Measurements from ENCODE around the gene PLCXD3. TPM values are rescaled to one million over a fixed set of nuclear protein-coding genes. Genes with fewer than 3 reads are reported as not detected.

PLCXD3 gene
- total and polyA plus RNA-seq, 2 of the 4 experiments (the other 2 are of a cell fraction): under 0.01 to 0.02 TPM

DNA sequence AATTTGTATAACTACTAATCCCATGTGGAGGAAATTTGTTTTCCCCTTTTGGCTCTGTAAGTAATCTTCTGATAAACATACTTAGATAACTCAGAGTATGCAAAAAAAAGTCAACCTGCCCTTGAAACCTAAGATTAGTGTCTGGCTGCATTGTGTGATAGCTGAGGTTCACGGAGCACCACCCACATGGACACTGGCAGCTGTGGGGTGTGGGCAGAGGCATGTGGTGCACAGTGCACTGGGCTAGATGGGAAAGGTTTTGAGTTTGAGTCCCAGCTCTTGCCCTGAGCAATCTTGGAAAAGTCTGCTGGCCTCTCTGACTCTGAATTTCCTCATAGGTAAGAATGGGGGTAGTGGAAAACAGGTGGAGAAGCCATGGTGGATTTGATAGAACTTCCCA, 75.1 kb downstream of the PLCXD3 start:
- no peak for DNase-seq

More for the DNA sequence above, 75.1 kb downstream of the PLCXD3 start:
- Histone ChIP-seq H3K36me3 (ENCODE audit: control insufficient read depth, insufficient read depth, low read length) (no peaks in the 10 kb centered on the region), H3K4me1 (ENCODE audit: control insufficient read depth, insufficient read depth, low read length) (no peaks in the 10 kb centered on the region), H2BK5ac (ENCODE audit: low read depth, low read length, poor library complexity, severe bottlenecking) (no peak overlapping the region), H3K4me2 (ENCODE audit: low read depth, low read length) (no peak overlapping the region), H3K4me3 (ENCODE audit: insufficient read depth, low read depth, low read length) (no peak overlapping the region), H3K56ac (ENCODE audit: extremely low read depth, insufficient read depth, low read length) (no peak overlapping the region), H3K14ac (replicated peaks; ENCODE audit: low read depth, low read length) (no peak overlapping the region), H4K5ac (ENCODE audit: low read depth, low read length) (no peak overlapping the region), H3K9me1 (ENCODE audit: insufficient read depth, low read length) (no peaks in the 10 kb centered on the region), H2AK5ac (ENCODE audit: low read depth, low read length) (no peak overlapping the region), H2AK9ac (replicated peaks; ENCODE audit: low read depth, low read length, poor library complexity) (no peak overlapping the region), H2BK20ac (ENCODE audit: low read depth, low read length) (no peak overlapping the region), H2AFZ (replicated peaks; ENCODE audit: low read length, poor library complexity) (no peak overlapping the region), H3K18ac (ENCODE audit: low read depth, low read length) (no peak overlapping the region), H3K79me1 (ENCODE audit: low read depth in 1 of 2, low read length in 2 of 2) (no peaks in the 10 kb centered on the region), H3K27me3 (ENCODE audit: control insufficient read depth, insufficient read depth, low read length) (peaks cover 4% of the 10 kb centered on the region; the same call in 1 of the 2 replicates), H3K23ac (ENCODE audit: low read depth, low read length) (no peak overlapping the region), H4K8ac (ENCODE audit: low read depth in 2 of 2, low read length in 2 of 2) (no peak overlapping the region), H4K91ac (ENCODE audit: insufficient read depth, low read depth, low read length) (no peak overlapping the region), H3K9me3 (ENCODE audit: control insufficient read depth, insufficient read depth, low read length) (no peaks in the 10 kb centered on the region), H3K27ac (ENCODE audit: insufficient read depth, low read length) (no peak overlapping the region), H2BK15ac (ENCODE audit: low read depth, low read length) (no peak overlapping the region), H2BK120ac (ENCODE audit: low read depth, low read length) (no peak overlapping the region), H3K9ac (ENCODE audit: low read depth, low read length) (no peak overlapping the region), H4K20me1 (ENCODE audit: insufficient read depth, low read length) (no peaks in the 10 kb centered on the region), H3K4ac (ENCODE audit: low read depth, low read length) (no peak overlapping the region)
- CTCF ChIA-PET: no interaction called here
- no peak for ATAC-seq (ENCODE audit: low read depth)
- in situ Hi-C loops (cut with MboI; ENCODE audit: low sequenced_read_pairs): no loop called here
- POLR2A ChIA-PET (ENCODE audit: unreplicated experiment): no interaction called here
- no TSS peak for BruUV-seq (replicated peaks)
- WGBS, 2 experiments (ENCODE audit: extremely low coverage in 2 of 2, insufficient read length in 1 of 2): no CpG with 5 or more reads among the region's 1 CpG
- dilution Hi-C loops (cut with HindIII; ENCODE audit: low sequenced_read_pairs, unreplicated experiment): no loop called here
- no peak for TF ChIP-seq RFX5 (IDR thresholded peaks at IDR 0.05; ENCODE audit: low read depth, low read length)
- no peak for TF ChIP-seq BHLHE40 (IDR thresholded peaks at IDR 0.05; ENCODE audit: low read depth, low read length)
- TF ChIP-seq RCOR1 (IDR thresholded peaks at IDR 0.05; ENCODE audit: insufficient replicate concordance, low read length): no peak
- TF ChIP-seq SMC3 (IDR thresholded peaks at IDR 0.05; ENCODE audit: low read depth, low read length): no peak
- no peak for TF ChIP-seq NFE2L2 (IDR thresholded peaks at IDR 0.05; ENCODE audit: low read depth, low read length)
- TF ChIP-seq FOS (IDR thresholded peaks at IDR 0.05; ENCODE audit: low read depth, low read length): no peak
- TF ChIP-seq, protein P1, sequence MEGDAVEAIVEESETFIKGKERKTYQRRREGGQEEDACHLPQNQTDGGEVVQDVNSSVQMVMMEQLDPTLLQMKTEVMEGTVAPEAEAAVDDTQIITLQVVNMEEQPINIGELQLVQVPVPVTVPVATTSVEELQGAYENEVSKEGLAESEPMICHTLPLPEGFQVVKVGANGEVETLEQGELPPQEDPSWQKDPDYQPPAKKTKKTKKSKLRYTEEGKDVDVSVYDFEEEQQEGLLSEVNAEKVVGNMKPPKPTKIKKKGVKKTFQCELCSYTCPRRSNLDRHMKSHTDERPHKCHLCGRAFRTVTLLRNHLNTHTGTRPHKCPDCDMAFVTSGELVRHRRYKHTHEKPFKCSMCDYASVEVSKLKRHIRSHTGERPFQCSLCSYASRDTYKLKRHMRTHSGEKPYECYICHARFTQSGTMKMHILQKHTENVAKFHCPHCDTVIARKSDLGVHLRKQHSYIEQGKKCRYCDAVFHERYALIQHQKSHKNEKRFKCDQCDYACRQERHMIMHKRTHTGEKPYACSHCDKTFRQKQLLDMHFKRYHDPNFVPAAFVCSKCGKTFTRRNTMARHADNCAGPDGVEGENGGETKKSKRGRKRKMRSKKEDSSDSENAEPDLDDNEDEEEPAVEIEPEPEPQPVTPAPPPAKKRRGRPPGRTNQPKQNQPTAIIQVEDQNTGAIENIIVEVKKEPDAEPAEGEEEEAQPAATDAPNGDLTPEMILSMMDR (conservative IDR thresholded peaks at IDR 0.05; ENCODE audit: low read depth, low read length): no peak
- no peak for TF ChIP-seq MXI1 (IDR thresholded peaks at IDR 0.05; ENCODE audit: borderline replicate concordance, low read depth, low read length)
- TF ChIP-seq MAFK (IDR thresholded peaks at IDR 0.05; ENCODE audit: low read depth, low read length): no peak
- TF ChIP-seq RAD21 (IDR thresholded peaks at IDR 0.05; ENCODE audit: low read length): no peak
- TF ChIP-seq, protein P2, sequence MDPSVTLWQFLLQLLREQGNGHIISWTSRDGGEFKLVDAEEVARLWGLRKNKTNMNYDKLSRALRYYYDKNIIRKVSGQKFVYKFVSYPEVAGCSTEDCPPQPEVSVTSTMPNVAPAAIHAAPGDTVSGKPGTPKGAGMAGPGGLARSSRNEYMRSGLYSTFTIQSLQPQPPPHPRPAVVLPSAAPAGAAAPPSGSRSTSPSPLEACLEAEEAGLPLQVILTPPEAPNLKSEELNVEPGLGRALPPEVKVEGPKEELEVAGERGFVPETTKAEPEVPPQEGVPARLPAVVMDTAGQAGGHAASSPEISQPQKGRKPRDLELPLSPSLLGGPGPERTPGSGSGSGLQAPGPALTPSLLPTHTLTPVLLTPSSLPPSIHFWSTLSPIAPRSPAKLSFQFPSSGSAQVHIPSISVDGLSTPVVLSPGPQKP (IDR thresholded peaks at IDR 0.05; ENCODE audit: borderline replicate concordance, low read depth, low read length): no peak
- TF ChIP-seq POLR2A (IDR thresholded peaks at IDR 0.05; ENCODE audit: low read depth, low read length): no peak
- TF ChIP-seq, protein P3, sequence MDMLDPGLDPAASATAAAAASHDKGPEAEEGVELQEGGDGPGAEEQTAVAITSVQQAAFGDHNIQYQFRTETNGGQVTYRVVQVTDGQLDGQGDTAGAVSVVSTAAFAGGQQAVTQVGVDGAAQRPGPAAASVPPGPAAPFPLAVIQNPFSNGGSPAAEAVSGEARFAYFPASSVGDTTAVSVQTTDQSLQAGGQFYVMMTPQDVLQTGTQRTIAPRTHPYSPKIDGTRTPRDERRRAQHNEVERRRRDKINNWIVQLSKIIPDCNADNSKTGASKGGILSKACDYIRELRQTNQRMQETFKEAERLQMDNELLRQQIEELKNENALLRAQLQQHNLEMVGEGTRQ (IDR thresholded peaks at IDR 0.05; ENCODE audit: low read depth, low read length): no peak
- no peak for TF ChIP-seq CEBPB (IDR thresholded peaks at IDR 0.05; ENCODE audit: low read depth, low read length)
- intact Hi-C loops (cut with micrococcal nuclease): no loop called here

Measured in IMR-90 (cell line).